ENCODE data around the gene LRP2. TPM values are rescaled to one million over a fixed set of nuclear protein-coding genes. Genes with fewer than 3 reads are reported as not detected.

LRP2 gene
- total RNA-seq, 2 experiments from 2014 or later = 1.8 to 2.2 TPM

- ChIA-PET POLR2A (no interaction called here), CTCF (interaction anchor here (1.0 to 1.3 kb wide), 2 partner anchors 12 to 159 kb away, joined by 3 to 4 read pairs; no protein-coding TSS in a partner anchor)
Measured at GRCh38 chr2:169300636-169301530, 61.5 kb downstream of the LRP2 start.

GRCh38 chr2:169298007-169298406 lies 64.3 kb downstream of the LRP2 start:
- CTCF ChIA-PET = no interaction called here

More at GRCh38 chr2:169300636-169301530, 61.5 kb downstream of the LRP2 start:
- DNase-seq (no peak), ATAC-seq (no peak)
- Mint-ChIP-seq H3K36me3 (ENCODE audit: low read depth) (no peaks in the 10 kb centered on the region), H3K4me1 (ENCODE audit: low read depth) (no peaks in the 10 kb centered on the region), H3K27ac (no peak overlapping the region), H3K4me3 (no peak overlapping the region), H3K9me3 (no peaks in the 10 kb centered on the region), H3K27me3 (peaks cover 17% of the 10 kb centered on the region)
- intact Hi-C loops (cut with micrococcal nuclease) = no loop called here
- TF ChIP-seq CTCF (IDR thresholded peaks at IDR 0.05) = no peak

DNA sequence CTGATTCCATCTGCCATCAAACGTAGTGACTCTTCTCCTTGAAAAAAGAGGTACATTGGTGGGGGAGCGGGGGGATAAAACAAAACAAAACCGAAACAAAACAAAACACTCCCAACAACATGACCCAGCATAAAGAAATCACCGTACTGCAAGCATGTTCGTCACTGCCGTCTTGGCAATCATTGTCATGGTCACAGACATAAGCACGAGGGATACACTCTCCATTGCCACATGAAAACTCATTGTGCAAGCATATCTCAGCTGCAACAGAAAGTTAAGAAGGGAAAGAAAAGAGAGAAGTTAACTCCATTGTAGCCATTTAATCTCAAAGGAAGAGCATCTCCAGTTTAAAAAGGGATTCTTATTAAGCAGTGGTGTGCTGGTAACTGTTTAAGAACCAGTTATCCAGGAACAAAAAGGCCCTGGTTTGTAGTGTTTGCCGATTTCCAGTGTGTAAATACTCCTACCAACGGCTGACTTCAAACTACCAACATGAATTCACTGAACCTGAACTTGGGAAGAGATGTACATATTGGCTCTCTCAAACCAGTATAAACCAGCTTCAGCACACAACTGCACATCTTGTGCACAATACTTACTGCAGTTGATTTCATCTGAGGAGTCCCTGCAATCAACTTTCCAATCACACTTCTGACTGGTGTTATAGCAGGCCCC lies 68.2 kb downstream of the LRP2 start:
- no peak for TF ChIP-seq CTCF (IDR thresholded peaks at IDR 0.05)
- H3K36me3 Mint-ChIP-seq (ENCODE audit: low read depth) = no peaks in the 10 kb centered on the region
- POLR2A ChIA-PET = no interaction called here
- peaks cover 7% of the 10 kb centered on the region for H3K27me3 Mint-ChIP-seq
- intact Hi-C loops (cut with micrococcal nuclease) = no loop called here
- DNase-seq (no peak), ATAC-seq (no peak)
- CTCF ChIA-PET = no interaction called here
- no peak overlapping the region for H3K27ac Mint-ChIP-seq
- H3K4me3 Mint-ChIP-seq = no peak overlapping the region
- H3K9me3 Mint-ChIP-seq = no peaks in the 10 kb centered on the region
- no peaks in the 10 kb centered on the region for H3K4me1 Mint-ChIP-seq (ENCODE audit: low read depth)

More at GRCh38 chr2:169298007-169298406, 64.3 kb downstream of the LRP2 start:
- H3K36me3 Mint-ChIP-seq (ENCODE audit: low read depth) = no peaks in the 10 kb centered on the region
- ATAC-seq = no peak
- POLR2A ChIA-PET = no interaction called here
- no peaks in the 10 kb centered on the region for H3K4me1 Mint-ChIP-seq (ENCODE audit: low read depth)
- TF ChIP-seq CTCF (IDR thresholded peaks at IDR 0.05) = no peak
- H3K9me3 Mint-ChIP-seq = no peaks in the 10 kb centered on the region
- peaks cover 15% of the 10 kb centered on the region for H3K27me3 Mint-ChIP-seq
- intact Hi-C loops (cut with micrococcal nuclease) = no loop called here
- no peak overlapping the region for H3K27ac Mint-ChIP-seq
- H3K4me3 Mint-ChIP-seq = no peak overlapping the region
- DNase-seq = no peak

GRCh38 chr2:169291517-169291916 lies 70.8 kb downstream of the LRP2 start:
- no peaks in the 10 kb centered on the region for H3K9me3 Mint-ChIP-seq
- ATAC-seq (no peak), DNase-seq (no peak)
- no peak overlapping the region for H3K4me3 Mint-ChIP-seq
- ChIA-PET POLR2A (no interaction called here), CTCF (no interaction called here)
- TF ChIP-seq CTCF (IDR thresholded peaks at IDR 0.05) = no peak
- H3K4me1 Mint-ChIP-seq (ENCODE audit: low read depth) = no peaks in the 10 kb centered on the region
- intact Hi-C loops (cut with micrococcal nuclease) = no loop called here
- peaks cover 3% of the 10 kb centered on the region for H3K27me3 Mint-ChIP-seq
- H3K27ac Mint-ChIP-seq = no peak overlapping the region
- H3K36me3 Mint-ChIP-seq (ENCODE audit: low read depth) = no peaks in the 10 kb centered on the region

- no peak for TF ChIP-seq CTCF (IDR thresholded peaks at IDR 0.05)
- intact Hi-C loops (cut with micrococcal nuclease) = no loop called here
- H3K9me3 Mint-ChIP-seq = no peaks in the 10 kb centered on the region
- H3K27ac Mint-ChIP-seq = no peak overlapping the region
- no peak for ATAC-seq
- H3K27me3 Mint-ChIP-seq = peaks cover 1% of the 10 kb centered on the region
- H3K4me1 Mint-ChIP-seq (ENCODE audit: low read depth) = no peaks in the 10 kb centered on the region
- ChIA-PET POLR2A (no interaction called here), CTCF (no interaction called here)
- no peak overlapping the region for H3K4me3 Mint-ChIP-seq
- no peaks in the 10 kb centered on the region for H3K36me3 Mint-ChIP-seq (ENCODE audit: low read depth)
- no peak for DNase-seq
Measured at GRCh38 chr2:169290433-169290832, 71.9 kb downstream of the LRP2 start.

All from activated CD8-positive, alpha-beta T cell treated with anti-CD3 and anti-CD28 coated beads for 36 hours (primary cell).